ENCODE measurements around the gene SPINK1. TPM values are rescaled to one million over a fixed set of nuclear protein-coding genes. Genes with fewer than 3 reads are reported as not detected.

Gene SPINK1
- polyA plus RNA-seq, 1 donor (not counting 4 experiments of a cell fraction or from before 2014, with no cell fraction given) = 0.17 TPM

GRCh38 chr5:147853372-147853987 lies 22.0 kb upstream of the SPINK1 start:
- Histone ChIP-seq H3K9ac (ENCODE audit: control insufficient read depth, extremely low read depth, insufficient read depth, low read length) (no peak overlapping the region), H3K4me2 (ENCODE audit: control insufficient read depth, extremely low read depth, insufficient read depth, low read depth, low read length) (no peak overlapping the region), H3K4me1 (ENCODE audit: control insufficient read depth, extremely low read depth, insufficient read depth, low read length) (no peaks in the 10 kb centered on the region), H3K79me2 (ENCODE audit: control insufficient read depth, insufficient read depth, low read length) (no peaks in the 10 kb centered on the region), H3K4me3 (ENCODE audit: control insufficient read depth in 2 of 3, extremely low read depth in 1 of 3, insufficient read depth in 2 of 3, low read depth in 1 of 3, low read length in 3 of 3) (no peak overlapping the region), H4K20me1 (ENCODE audit: control insufficient read depth, extremely low read depth, insufficient read depth, low read length) (no peaks in the 10 kb centered on the region), H3K9me3 (ENCODE audit: control insufficient read depth, low read depth, low read length) (no peaks in the 10 kb centered on the region), H3K36me3 (ENCODE audit: control insufficient read depth in 2 of 2, extremely low read depth in 1 of 2, insufficient read depth in 2 of 2, low read length in 2 of 2) (no peaks in the 10 kb centered on the region), H3K27me3 (ENCODE audit: control insufficient read depth, extremely low read depth, insufficient read depth, low read length) (no peaks in the 10 kb centered on the region), H3K9me1 (ENCODE audit: control insufficient read depth, extremely low read depth, insufficient read depth, low read length) (no peaks in the 10 kb centered on the region), H2AFZ (ENCODE audit: control insufficient read depth, low read length) (no peak overlapping the region), H3K27ac (ENCODE audit: control insufficient read depth, insufficient read depth, low read length) (no peak overlapping the region)
- FAIRE-seq = no peak
- TF ChIP-seq CTCF (optimal IDR thresholded peaks at IDR 0.05 in 1 of 3, IDR thresholded peaks at IDR 0.05 in 1 of 3, conservative IDR thresholded peaks at IDR 0.05 in 1 of 3; ENCODE audit: extremely low read depth in 1 of 3, insufficient read depth in 2 of 3, low read length in 3 of 3) (no peak), EZH2 (IDR thresholded peaks at IDR 0.05; ENCODE audit: low read length) (no peak)
- dilution Hi-C loops (cut with MboI; ENCODE audit: extremely low pct_ligation_motif_present, low sequenced_read_pairs) = no loop called here
- no peak for DNase-seq (ENCODE audit: low read depth, low spot score)

- Histone ChIP-seq H3K79me2 (ENCODE audit: control insufficient read depth, insufficient read depth, low read length) (no peaks in the 10 kb centered on the region), H3K27me3 (ENCODE audit: control insufficient read depth, extremely low read depth, insufficient read depth, low read length) (no peaks in the 10 kb centered on the region), H3K9ac (ENCODE audit: control insufficient read depth, extremely low read depth, insufficient read depth, low read length) (no peak overlapping the region), H4K20me1 (ENCODE audit: control insufficient read depth, extremely low read depth, insufficient read depth, low read length) (no peaks in the 10 kb centered on the region), H3K9me3 (ENCODE audit: control insufficient read depth, low read depth, low read length) (no peaks in the 10 kb centered on the region), H3K27ac (ENCODE audit: control insufficient read depth, insufficient read depth, low read length) (no peak overlapping the region), H3K9me1 (ENCODE audit: control insufficient read depth, extremely low read depth, insufficient read depth, low read length) (no peaks in the 10 kb centered on the region), H3K4me3 (ENCODE audit: control insufficient read depth in 2 of 3, extremely low read depth in 1 of 3, insufficient read depth in 2 of 3, low read depth in 1 of 3, low read length in 3 of 3) (no peak overlapping the region), H3K4me1 (ENCODE audit: control insufficient read depth, extremely low read depth, insufficient read depth, low read length) (no peaks in the 10 kb centered on the region), H3K4me2 (ENCODE audit: control insufficient read depth, extremely low read depth, insufficient read depth, low read depth, low read length) (no peak overlapping the region), H3K36me3 (ENCODE audit: control insufficient read depth in 2 of 2, extremely low read depth in 1 of 2, insufficient read depth in 2 of 2, low read length in 2 of 2) (no peaks in the 10 kb centered on the region), H2AFZ (ENCODE audit: control insufficient read depth, low read length) (no peak overlapping the region)
- TF ChIP-seq EZH2 (IDR thresholded peaks at IDR 0.05; ENCODE audit: low read length) = no peak
- TF ChIP-seq CTCF (optimal IDR thresholded peaks at IDR 0.05 in 1 of 3, IDR thresholded peaks at IDR 0.05 in 1 of 3, conservative IDR thresholded peaks at IDR 0.05 in 1 of 3; ENCODE audit: extremely low read depth in 1 of 3, insufficient read depth in 2 of 3, low read length in 3 of 3) = no peak
- dilution Hi-C loops (cut with MboI; ENCODE audit: extremely low pct_ligation_motif_present, low sequenced_read_pairs) = no loop called here
- FAIRE-seq (no peak), DNase-seq (ENCODE audit: low read depth, low spot score) (no peak)
Measured at GRCh38 chr5:147852365-147852764, 20.9 kb upstream of the SPINK1 start.
